PFSK-1 (cell line): ENCODE results near the gene UBE2J2.

Experiments
- FOXP2 ChIP-seq: optimal IDR thresholded peaks from 2 replicates; pipeline ENCODE3; 2011; ENCODE audit warnings: borderline replicate concordance, control low read depth, inconsistent platforms; ENCODE audit not compliant: insufficient read depth; ENCODE audit errors: extremely low read length, extremely low read depth
- POLR2AphosphoS5 ChIP-seq: IDR thresholded peaks from 2 replicates; pipeline ENCODE4 v1.6.1; 2012; ENCODE audit warnings: low read depth, mild to moderate bottlenecking, control low read depth, low read length, moderate library complexity
- SIN3A ChIP-seq: IDR thresholded peaks from 2 replicates; pipeline ENCODE4 v1.6.1; 2012; ENCODE audit warnings: mild to moderate bottlenecking, low read length, moderate library complexity, borderline replicate concordance; ENCODE audit not compliant: insufficient read depth
- TAF1 ChIP-seq: IDR thresholded peaks from 2 replicates; pipeline ENCODE4 v1.6.1; 2012; ENCODE audit warnings: low read length, control low read depth, borderline replicate concordance; ENCODE audit not compliant: insufficient read depth
- TF ChIP-seq, protein P1 (sequence below), 2 experiments: IDR thresholded peaks; 2 replicates each; pipeline versions ENCODE4 v1.6.1 to v1.8.0; 2011 to 2012; ENCODE audit warnings: low read depth in 2 of 2, low read length in 2 of 2, control low read depth in 1 of 2, inconsistent platforms in 1 of 2, mild to moderate bottlenecking in 1 of 2, moderate library complexity in 1 of 2; ENCODE audit not compliant: insufficient read depth in 1 of 2

UBE2J2 gene

DNA sequence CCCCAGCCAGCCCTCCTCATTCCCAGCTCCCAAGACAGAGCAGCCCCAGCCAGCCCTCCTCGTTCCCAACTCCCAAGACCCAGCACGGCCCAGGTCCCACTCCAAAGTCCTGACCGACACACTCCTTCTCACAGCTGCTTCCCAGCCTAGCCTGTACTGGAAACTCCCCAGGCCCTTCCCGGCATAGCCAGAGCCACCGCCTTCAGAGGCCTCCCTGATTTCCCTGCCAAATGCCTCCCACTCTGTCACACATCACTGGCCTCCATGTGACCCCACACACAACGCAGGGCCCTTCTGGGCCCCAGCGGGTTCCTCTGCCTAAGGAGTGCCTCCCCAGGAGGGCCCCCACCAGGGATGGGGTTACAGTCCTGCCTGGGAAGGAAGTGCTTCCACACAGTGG is 2.8 kb downstream of the UBE2J2 start:
- TF ChIP-seq TAF1: no peak
- TF ChIP-seq, protein P1, sequence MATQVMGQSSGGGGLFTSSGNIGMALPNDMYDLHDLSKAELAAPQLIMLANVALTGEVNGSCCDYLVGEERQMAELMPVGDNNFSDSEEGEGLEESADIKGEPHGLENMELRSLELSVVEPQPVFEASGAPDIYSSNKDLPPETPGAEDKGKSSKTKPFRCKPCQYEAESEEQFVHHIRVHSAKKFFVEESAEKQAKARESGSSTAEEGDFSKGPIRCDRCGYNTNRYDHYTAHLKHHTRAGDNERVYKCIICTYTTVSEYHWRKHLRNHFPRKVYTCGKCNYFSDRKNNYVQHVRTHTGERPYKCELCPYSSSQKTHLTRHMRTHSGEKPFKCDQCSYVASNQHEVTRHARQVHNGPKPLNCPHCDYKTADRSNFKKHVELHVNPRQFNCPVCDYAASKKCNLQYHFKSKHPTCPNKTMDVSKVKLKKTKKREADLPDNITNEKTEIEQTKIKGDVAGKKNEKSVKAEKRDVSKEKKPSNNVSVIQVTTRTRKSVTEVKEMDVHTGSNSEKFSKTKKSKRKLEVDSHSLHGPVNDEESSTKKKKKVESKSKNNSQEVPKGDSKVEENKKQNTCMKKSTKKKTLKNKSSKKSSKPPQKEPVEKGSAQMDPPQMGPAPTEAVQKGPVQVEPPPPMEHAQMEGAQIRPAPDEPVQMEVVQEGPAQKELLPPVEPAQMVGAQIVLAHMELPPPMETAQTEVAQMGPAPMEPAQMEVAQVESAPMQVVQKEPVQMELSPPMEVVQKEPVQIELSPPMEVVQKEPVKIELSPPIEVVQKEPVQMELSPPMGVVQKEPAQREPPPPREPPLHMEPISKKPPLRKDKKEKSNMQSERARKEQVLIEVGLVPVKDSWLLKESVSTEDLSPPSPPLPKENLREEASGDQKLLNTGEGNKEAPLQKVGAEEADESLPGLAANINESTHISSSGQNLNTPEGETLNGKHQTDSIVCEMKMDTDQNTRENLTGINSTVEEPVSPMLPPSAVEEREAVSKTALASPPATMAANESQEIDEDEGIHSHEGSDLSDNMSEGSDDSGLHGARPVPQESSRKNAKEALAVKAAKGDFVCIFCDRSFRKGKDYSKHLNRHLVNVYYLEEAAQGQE (IDR thresholded peaks at IDR 0.05; ENCODE audit: insufficient read depth in 1 of 2, low read depth in 2 of 2, low read length in 2 of 2): no peak
- no peak for TF ChIP-seq FOXP2
- TF ChIP-seq POLR2AphosphoS5: no peak
- TF ChIP-seq SIN3A: no peak

DNA sequence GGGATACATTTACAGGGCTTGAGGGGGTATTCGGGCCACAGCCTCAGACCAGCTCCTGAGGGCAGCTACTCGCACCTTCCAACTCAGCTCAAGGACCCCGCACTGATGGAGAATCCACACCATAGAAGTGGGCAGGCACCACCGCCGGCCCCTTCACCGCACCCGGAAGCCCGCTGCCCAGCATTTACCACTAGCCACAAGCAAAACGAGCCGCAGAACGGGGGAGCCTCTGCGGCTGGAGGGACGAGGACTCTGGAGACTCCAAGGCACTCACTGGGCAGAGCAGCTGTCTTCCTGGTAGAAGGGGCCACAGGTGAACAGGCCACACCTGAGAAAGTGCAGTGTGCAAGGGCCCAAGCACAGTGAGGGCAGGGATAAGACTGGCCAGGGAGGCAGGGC is 5.4 kb downstream of the UBE2J2 start:
- no peak for TF ChIP-seq FOXP2
- no peak for TF ChIP-seq TAF1
- TF ChIP-seq SIN3A: no peak
- no peak for TF ChIP-seq POLR2AphosphoS5
- TF ChIP-seq, protein P1 (IDR thresholded peaks at IDR 0.05; ENCODE audit: insufficient read depth in 1 of 2, low read depth in 2 of 2, low read length in 2 of 2): no peak

DNA sequence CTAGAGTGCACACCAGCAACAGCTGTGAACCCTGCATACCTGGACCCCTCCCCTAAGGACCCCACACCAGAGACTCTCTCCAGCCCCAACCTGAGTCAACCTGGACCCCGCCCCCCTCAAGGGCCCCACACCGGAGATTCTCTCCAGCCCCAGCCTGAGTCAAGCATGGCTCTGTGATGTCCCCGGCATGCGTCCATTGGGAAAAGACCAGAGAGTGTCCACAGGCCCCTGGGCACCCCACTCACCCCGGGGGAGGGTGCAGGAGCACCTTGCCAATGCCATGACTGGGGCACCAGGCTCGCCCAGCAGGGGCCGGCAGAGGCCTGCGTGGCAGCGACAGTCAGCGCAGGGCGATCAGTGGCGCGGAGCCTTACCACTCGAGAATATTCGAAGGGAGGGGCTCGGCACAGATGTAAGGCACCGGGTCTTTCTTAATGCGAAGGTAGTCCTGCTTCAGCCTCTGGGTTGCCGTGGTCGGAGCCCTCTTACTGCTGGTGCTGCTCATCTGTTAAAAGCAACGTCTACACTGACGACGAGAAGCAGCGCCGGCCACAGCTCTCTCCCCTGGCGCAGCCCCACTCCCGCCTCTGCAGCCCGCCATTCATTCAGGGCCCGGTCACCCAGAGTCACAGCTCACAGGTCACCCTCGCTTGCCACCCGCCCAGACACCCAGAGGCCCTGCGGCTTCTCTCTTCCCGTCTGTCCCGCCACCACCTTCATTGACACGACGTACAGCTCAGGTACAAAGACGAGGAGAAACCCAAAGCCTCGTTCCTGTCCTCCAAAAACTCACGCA is 6.0 kb downstream of the UBE2J2 start:
- TF ChIP-seq, protein P1 (IDR thresholded peaks at IDR 0.05; ENCODE audit: insufficient read depth in 1 of 2, low read depth in 2 of 2, low read length in 2 of 2): no peak
- no peak for TF ChIP-seq FOXP2
- TF ChIP-seq SIN3A: no peak
- no peak for TF ChIP-seq TAF1
- TF ChIP-seq POLR2AphosphoS5: no peak

DNA sequence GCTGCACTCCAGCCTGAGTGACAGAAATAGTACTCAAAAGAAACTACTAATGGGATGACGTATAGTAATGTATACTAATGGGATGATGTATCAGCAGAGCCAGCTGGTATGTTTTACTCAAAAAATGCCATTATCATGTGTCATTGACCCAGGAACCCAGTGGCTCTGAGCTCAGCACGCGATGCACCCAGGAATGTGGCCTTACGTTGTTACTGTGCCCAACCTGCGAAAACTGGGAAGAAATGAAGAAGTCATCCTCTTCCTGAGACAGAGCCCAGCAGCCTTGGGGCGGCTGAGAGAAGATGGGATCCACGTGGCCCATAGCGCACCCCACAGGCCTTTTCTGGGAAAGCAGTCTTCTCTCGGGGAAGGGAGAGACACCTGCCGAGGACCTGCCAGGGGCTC is 8.8 kb downstream of the UBE2J2 start:
- no peak for TF ChIP-seq FOXP2
- no peak for TF ChIP-seq TAF1
- TF ChIP-seq, protein P1 (IDR thresholded peaks at IDR 0.05; ENCODE audit: insufficient read depth in 1 of 2, low read depth in 2 of 2, low read length in 2 of 2): no peak
- TF ChIP-seq POLR2AphosphoS5: no peak
- TF ChIP-seq SIN3A: no peak
